GM12878 (cell line): ENCODE data around the gene FRYL. TPM values are rescaled to one million over a fixed set of nuclear protein-coding genes. Genes with fewer than 3 reads are reported as not detected.

ENCODE experiments used
- ATAC-seq: fragments of 200-7000 bp; cut with Tn5 transposase; 3 replicates; pipeline ENCODE4 v1.9.1; 2020; ENCODE audit warnings: mild to moderate bottlenecking, moderate library complexity
- BruUV-seq: library from RNA; stranded (reverse); fragments of 400-500 nt; replicated peaks from 2 replicates; lab custom pipeline; 2021; lab: Mats Ljungman, UMichigan
- CTCF ChIA-PET: fragments of 300-600 bp; sonication (Branson Sonifier 250); formaldehyde crosslinking; extraction: SDS; loops from one replicate; lab custom pipeline; 2021; ENCODE audit warnings: inconsistent platforms; lab: Yijun Ruan, JAX
- POLR2A ChIA-PET: fragments of 350-600 bp; formaldehyde crosslinking; extraction: SDS; loops from one replicate; lab custom pipeline; 2021; ENCODE audit warnings: inconsistent platforms; lab: Charles Lee
- RAD21 ChIA-PET: fragments of 300-600 bp; sonication (Branson Sonifier 250); formaldehyde crosslinking; loops from one replicate; lab custom pipeline; 2023; ENCODE audit warnings: antibody characterized with exemption; ENCODE audit not compliant: unreplicated experiment; lab: Charles Lee
- SMC1A ChIA-PET: fragments of 300-600 bp; sonication (Branson Sonifier 250); formaldehyde crosslinking; loops from one replicate; lab custom pipeline; 2023; ENCODE audit not compliant: unreplicated experiment, uncharacterized antibody; lab: Charles Lee
- DNase-seq: peaks from one replicate; pipeline ENCODE4 v3.0.0-alpha.2; 2011; ENCODE audit warnings: low read depth, low spot score
- FAIRE-seq: peaks from 3 replicates; lab custom pipeline; 2011; peaks lifted over from hg19 to GRCh38; lab: Jason Lieb, UNC
- H2AFZ ChIP-seq: 2 replicates; pipeline ENCODE4 v1.6.0; 2011; ENCODE audit warnings: low read depth, low read length, control low read depth; ENCODE audit not compliant: control insufficient read depth
- H3K27ac ChIP-seq: 2 replicates; pipeline ENCODE4 v1.5.1; 2011; ENCODE audit warnings: control low read depth; ENCODE audit not compliant: control insufficient read depth, insufficient read depth
- H3K27me3 ChIP-seq, 2 experiments: replicated peaks in 1 of 2; 2 replicates each; pipeline versions ENCODE4 v1.6.0 to v1.6.1; 2011; ENCODE audit warnings: low read length in 1 of 2; ENCODE audit not compliant: control insufficient read depth in 2 of 2, insufficient read depth in 2 of 2
- H3K36me3 ChIP-seq, 2 experiments: 2 replicates each; pipeline ENCODE4 v1.5.1; 2011; ENCODE audit warnings: low read length in 1 of 2; ENCODE audit not compliant: control insufficient read depth in 2 of 2, insufficient read depth in 2 of 2
- H3K4me1 ChIP-seq: 2 replicates; pipeline ENCODE4 v1.6.1; 2011; ENCODE audit warnings: mild to moderate bottlenecking, low read length, moderate library complexity, mixed read lengths; ENCODE audit not compliant: control insufficient read depth, insufficient read depth
- H3K4me2 ChIP-seq: 2 replicates; pipeline ENCODE4 v1.6.0; 2011; ENCODE audit warnings: control low read depth; ENCODE audit not compliant: control insufficient read depth, insufficient read depth
- H3K4me3 ChIP-seq: fragments of 200-600 bp; sonication (generic); 2 replicates; pipeline ENCODE4 v1.5.1; 2016
- H3K79me2 ChIP-seq: 2 replicates; pipeline ENCODE4 v1.6.0; 2011; ENCODE audit warnings: low read length; ENCODE audit not compliant: control insufficient read depth, insufficient read depth
- H3K9ac ChIP-seq: 2 replicates; pipeline ENCODE4 v1.8.0; 2011; ENCODE audit warnings: low read length, control low read depth, mixed read lengths; ENCODE audit not compliant: control insufficient read depth, insufficient read depth
- H3K9me3 ChIP-seq: replicated peaks from 3 replicates; pipeline ENCODE4 v1.5.1; 2011; ENCODE audit warnings: mild to moderate bottlenecking, low read length; ENCODE audit not compliant: control insufficient read depth, insufficient read depth
- H4K20me1 ChIP-seq: 2 replicates; pipeline ENCODE4 v1.6.0; 2011; ENCODE audit not compliant: control insufficient read depth, insufficient read depth
- ASH2L ChIP-seq: fragments of 300-600, 200-600 bp; sonication (generic); IDR thresholded peaks from 2 replicates; pipeline ENCODE4 v1.6.1; 2017; ENCODE audit warnings: low read depth, mild to moderate bottlenecking, borderline replicate concordance
- CUX1 ChIP-seq: IDR thresholded peaks from 2 replicates; pipeline ENCODE4 v1.6.1; 2012; ENCODE audit warnings: improper control_type of control experiment, low read depth, low read length; ENCODE audit not compliant: insufficient replicate concordance
- ELK1 ChIP-seq: IDR thresholded peaks from 2 replicates; pipeline ENCODE4 v1.6.1; 2012; ENCODE audit warnings: low read depth, low read length, improper control_type of control experiment
- FOXK2 ChIP-seq: fragments of 450-650 bp; IDR thresholded peaks from 2 replicates; pipeline ENCODE4 v1.6.1; 2017; ENCODE audit warnings: mild to moderate bottlenecking, moderate library complexity
- NFXL1 ChIP-seq: fragments of 450-650 bp; IDR thresholded peaks from 2 replicates; pipeline ENCODE4 v1.6.1; 2017; ENCODE audit warnings: antibody characterized with exemption, mild to moderate bottlenecking, borderline replicate concordance
- POLR2AphosphoS2 ChIP-seq: IDR thresholded peaks from 2 replicates; pipeline ENCODE4 v1.6.1; 2011; ENCODE audit warnings: low read depth, mild to moderate bottlenecking, low read length, improper control_type of control experiment, moderate library complexity
- SRF ChIP-seq, 2 experiments: IDR thresholded peaks; 2 replicates each; pipeline ENCODE4 v1.6.1; 2011; ENCODE audit warnings: low read depth in 2 of 2, low read length in 2 of 2, mild to moderate bottlenecking in 1 of 2, moderate library complexity in 1 of 2
- WGBS: methylation state at CpG from one replicate; pipeline ENCODE4 v1.1.6; 2016; ENCODE audit warnings: low lambda C conversion rate; ENCODE audit not compliant: insufficient replicate concordance, insufficient coverage; ENCODE audit errors: missing lambda C conversion rate; 5-methylcytosine and 5-hydroxymethylcytosine counted together
- in situ Hi-C: fragments of 300-500 bp; cut with MboI; formaldehyde crosslinking; loops from 9 replicates; pipeline ENCODE4 v1.14.3; 2018; ENCODE audit warnings: mixed read lengths
- intact Hi-C: fragments of 100-400 bp; cut with micrococcal nuclease; formaldehyde crosslinking; loops from one replicate; pipeline ENCODE4 v1.14.2; 2022; ENCODE audit not compliant: unreplicated experiment
- polyA plus RNA-seq, 11 experiments: library from polyadenylated mRNA; depleted of rRNA in 4 of 11; unstranded in 6 of 11; stranded (reverse) in 5 of 11; fragments of >200 nt; fragmentation: Nextera tagmentation in 4 of 11; fragmentation: Illumina TruSeq in 1 of 11; extraction: Ambion mirVana in 4 of 11; extraction: Trizol in 1 of 11; gene quantifications; 1 replicate in 1 of 11; 2 replicates in 10 of 11; pipeline versions ENCODE4 v1.2.1 to v1.2.3, GENCODE V29; 2011 to 2016; ENCODE audit warnings: inconsistent platforms in 2 of 11, missing spikeins in 2 of 11, low read depth in 1 of 11
- total RNA-seq, 4 experiments: library from RNA; depleted of rRNA in 3 of 4; stranded (reverse); fragments of >200 nt in 3 of 4; fragmentation: Illumina TruSeq in 1 of 4; extraction: Trizol in 1 of 4; gene quantifications; 2 replicates each; pipeline versions ENCODE4 v1.2.1 to v1.2.3, GENCODE V29; 2013 to 2021
- TF ChIP-seq, protein P1 (sequence below): IDR thresholded peaks from 2 replicates; pipeline ENCODE4 v1.6.1; 2012; ENCODE audit warnings: low read depth, low read length, improper control_type of control experiment

Gene FRYL
- total and polyA plus RNA-seq, 10 of the 15 experiments (the other 5 are each of a cell fraction or from before 2014, with no cell fraction given), result 10.3 to 50.6 (median 28.7) TPM

GRCh38 chr4:48664938-48665337 is 115.1 kb downstream of the FRYL start (continued):
- TF ChIP-seq NFXL1, result no peak
- TF ChIP-seq POLR2AphosphoS2, result no peak

GRCh38 chr4:48661391-48661790 is 118.7 kb downstream of the FRYL start:
- BruUV-seq, result no TSS peak
- Histone ChIP-seq H3K4me3 (no peak overlapping the region), H3K36me3 (no peaks in the 10 kb centered on the region), H3K79me2 (peaks cover 3% of the 10 kb centered on the region), H3K9ac (no peak overlapping the region), H4K20me1 (no peaks in the 10 kb centered on the region), H3K4me1 (no peaks in the 10 kb centered on the region), H3K27ac (no peak overlapping the region), H3K4me2 (no peak overlapping the region), H3K9me3 (no peaks in the 10 kb centered on the region; the same call in 2 of the 3 replicates), H3K27me3 (no peaks in the 10 kb centered on the region), H2AFZ (no peak overlapping the region)
- DNase-seq (no peak), FAIRE-seq (no peak), ATAC-seq (no peak)
- ChIA-PET SMC1A (no interaction called here), CTCF (interaction anchor here (0.9 to 1.1 kb wide), 2 partner anchors 20 to 83 kb away, joined by 3 read pairs; no protein-coding TSS in a partner anchor), RAD21 (no interaction called here), POLR2A (no interaction called here)
- in situ Hi-C loops, result no loop called here
- 100% methylated on average over 1 of the region's 1 CpG for WGBS
- intact Hi-C loops, result no loop called here
- no peak for TF ChIP-seq SRF (IDR thresholded peaks at IDR 0.05; ENCODE audit: low read depth in 2 of 2, low read length in 2 of 2)
- no peak for TF ChIP-seq ASH2L

- Histone ChIP-seq H3K4me2 (no peak overlapping the region), H3K4me3 (no peak overlapping the region), H3K36me3 (no peaks in the 10 kb centered on the region), H3K27ac (no peak overlapping the region), H3K27me3 (no peaks in the 10 kb centered on the region), H3K9me3 (no peaks in the 10 kb centered on the region; the same call in 2 of the 3 replicates), H3K79me2 (peaks cover 3% of the 10 kb centered on the region), H2AFZ (no peak overlapping the region), H4K20me1 (no peaks in the 10 kb centered on the region), H3K9ac (no peak overlapping the region), H3K4me1 (no peaks in the 10 kb centered on the region)
- ChIA-PET CTCF (interaction anchor here (0.9 to 1.1 kb wide), 2 partner anchors 21 to 82 kb away, joined by 3 read pairs; no protein-coding TSS in a partner anchor), POLR2A (no interaction called here), SMC1A (no interaction called here), RAD21 (no interaction called here)
- FAIRE-seq (no peak), ATAC-seq (no peak), DNase-seq (no peak)
- no TSS peak for BruUV-seq
- in situ Hi-C loops, result no loop called here
- intact Hi-C loops, result no loop called here
- TF ChIP-seq CUX1, result no peak
- TF ChIP-seq FOXK2, result no peak
- no peak for TF ChIP-seq ELK1
- TF ChIP-seq, protein P1, sequence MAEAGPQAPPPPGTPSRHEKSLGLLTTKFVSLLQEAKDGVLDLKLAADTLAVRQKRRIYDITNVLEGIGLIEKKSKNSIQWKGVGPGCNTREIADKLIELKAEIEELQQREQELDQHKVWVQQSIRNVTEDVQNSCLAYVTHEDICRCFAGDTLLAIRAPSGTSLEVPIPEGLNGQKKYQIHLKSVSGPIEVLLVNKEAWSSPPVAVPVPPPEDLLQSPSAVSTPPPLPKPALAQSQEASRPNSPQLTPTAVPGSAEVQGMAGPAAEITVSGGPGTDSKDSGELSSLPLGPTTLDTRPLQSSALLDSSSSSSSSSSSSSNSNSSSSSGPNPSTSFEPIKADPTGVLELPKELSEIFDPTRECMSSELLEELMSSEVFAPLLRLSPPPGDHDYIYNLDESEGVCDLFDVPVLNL, result no peak
Measured at GRCh38 chr4:48660347-48660746, 119.7 kb downstream of the FRYL start.
